Stimulated activated CD8-positive, alpha-beta memory T cell treated with anti-CD3 and anti-CD28 coated beads, Interleukin-12 subunit alpha, Interleukin-12 subunit beta, amount 100 ng/mL, for 4 hours (primary cell): Measurements from ENCODE around the gene HIBCH.
"Not testable (repeated sequence)": the region's sequence is repeated elsewhere in the genome, so short reads cannot be mapped to it uniquely, and the experiment has no call there.

ENCODE experiments used
- DNase-seq: peaks from one replicate; pipeline ENCODE4 v3.0.0-alpha.2; 2020; ENCODE audit warnings: low read depth

HIBCH gene

GRCh38 chr2:190235551-190236075 is 84.0 kb downstream of the HIBCH start:
- DNase-seq = no peak

GRCh38 chr2:190235101-190235500 is 84.5 kb downstream of the HIBCH start:
- DNase-seq = no peak

GRCh38 chr2:190223989-190224388 is 95.6 kb downstream of the HIBCH start:
- not testable (repeated sequence) for DNase-seq

- not testable (repeated sequence) for DNase-seq
Observed at GRCh38 chr2:190222745-190223144, 96.9 kb downstream of the HIBCH start.

GRCh38 chr2:190221429-190221828 is 98.2 kb downstream of the HIBCH start:
- no peak for DNase-seq

- no peak for DNase-seq
Observed at GRCh38 chr2:190219186-190219585, 100.4 kb downstream of the HIBCH start.

GRCh38 chr2:190217616-190218015 is 102.0 kb downstream of the HIBCH start:
- no peak for DNase-seq

GRCh38 chr2:190216829-190217228 is 102.8 kb downstream of the HIBCH start:
- DNase-seq = no peak

- DNase-seq = no peak
Observed at GRCh38 chr2:190215620-190216019, 104.0 kb downstream of the HIBCH start.

- no peak for DNase-seq
Observed at GRCh38 chr2:190214426-190215194, 105.0 kb downstream of the HIBCH start.

- no peak for DNase-seq
Observed at GRCh38 chr2:190213441-190214335, 105.9 kb downstream of the HIBCH start.

GRCh38 chr2:190210471-190210870 is 109.2 kb downstream of the HIBCH start:
- no peak for DNase-seq

GRCh38 chr2:190209559-190209958 is 110.1 kb downstream of the HIBCH start:
- no peak for DNase-seq

GRCh38 chr2:190207930-190208329 is 111.7 kb downstream of the HIBCH start:
- no peak for DNase-seq

GRCh38 chr2:190205657-190206056 is 114.0 kb downstream of the HIBCH start:
- DNase-seq = no peak

GRCh38 chr2:190202604-190203003 is 117.0 kb downstream of the HIBCH start:
- DNase-seq = no peak

GRCh38 chr2:190202018-190202417 is 117.6 kb downstream of the HIBCH start:
- DNase-seq = no peak

GRCh38 chr2:190200603-190201002 is 119.0 kb downstream of the HIBCH start:
- no peak for DNase-seq

GRCh38 chr2:190199530-190199929 is 120.1 kb downstream of the HIBCH start:
- DNase-seq = no peak

GRCh38 chr2:190199109-190199508 is 120.5 kb downstream of the HIBCH start:
- no peak for DNase-seq

GRCh38 chr2:190197143-190197720 is 122.4 kb downstream of the HIBCH start:
- no peak for DNase-seq

GRCh38 chr2:190190507-190191162 is 129.0 kb downstream of the HIBCH start:
- DNase-seq = no peak
